HepG2 (cell line): ENCODE measurements around the gene NUDT6. TPM values are rescaled to one million over a fixed set of nuclear protein-coding genes. Genes with fewer than 3 reads are reported as not detected.

Experiments used
- ATAC-seq: fragments of 200-7000 bp; cut with Tn5 transposase; 3 replicates; pipeline ENCODE4 v1.9.1; 2020; ENCODE audit warnings: mild to moderate bottlenecking, moderate library complexity
- BruUV-seq: library from RNA; stranded (reverse); fragments of 400-500 nt; replicated peaks from 2 replicates; lab custom pipeline; 2021; lab: Mats Ljungman, UMichigan
- CTCF ChIA-PET: fragments of 300-600 bp; formaldehyde crosslinking; extraction: SDS; loops from one replicate; lab custom pipeline; 2021; ENCODE audit warnings: low total read pairs, inconsistent platforms, low intra/inter-chr PET ratio; lab: Yijun Ruan, JAX
- POLR2A ChIA-PET: fragments of 350-600 bp; sonication (Branson Sonifier 250); formaldehyde crosslinking; loops from one replicate; lab custom pipeline; 2020; ENCODE audit warnings: antibody characterized with exemption, inconsistent platforms; lab: Yijun Ruan, JAX
- DNase-seq: peaks from one replicate; pipeline ENCODE4 v3.0.0-alpha.2; 2015; ENCODE audit warnings: low spot score
- FAIRE-seq: peaks from 3 replicates; lab custom pipeline; 2011; peaks lifted over from hg19 to GRCh38; lab: Jason Lieb, UNC
- H2AFZ ChIP-seq: one replicate; pipeline ENCODE4 v1.6.1; 2011; ENCODE audit warnings: low read length, inconsistent platforms
- H3K27ac ChIP-seq: fragments of 300-600 bp; 3 replicates; pipeline ENCODE4 v1.8.0; 2011; ENCODE audit warnings: mixed run types, mild to moderate bottlenecking, mixed read lengths, low read length, inconsistent platforms; ENCODE audit not compliant: insufficient read depth; ENCODE audit errors: extremely low read length
- H3K27me3 ChIP-seq, 2 experiments: fragments of 200-600 bp in 1 of 2; 2 replicates in 1 of 2; 3 replicates in 1 of 2; pipeline versions ENCODE4 v1.6.0 to v1.8.0; 2011; ENCODE audit warnings: low read length in 2 of 2, mild to moderate bottlenecking in 2 of 2, moderate library complexity in 2 of 2, inconsistent platforms in 1 of 2; ENCODE audit not compliant: insufficient read depth in 2 of 2, control insufficient read depth in 1 of 2
- H3K36me3 ChIP-seq, 2 experiments: fragments of 200-600 bp in 1 of 2; replicated peaks in 1 of 2; 2 replicates in 1 of 2; 3 replicates in 1 of 2; pipeline versions ENCODE4 v1.5.1 to v1.8.0; 2011; ENCODE audit warnings: low read length in 2 of 2, inconsistent platforms in 1 of 2; ENCODE audit not compliant: insufficient read depth in 2 of 2, control insufficient read depth in 1 of 2
- H3K4me1 ChIP-seq: 2 replicates; pipeline ENCODE4 v1.5.1; 2012; ENCODE audit warnings: low read length, inconsistent platforms; ENCODE audit not compliant: insufficient read depth
- H3K4me2 ChIP-seq: 2 replicates; pipeline ENCODE4 v1.6.0; 2011; ENCODE audit warnings: low read depth, low read length, inconsistent platforms
- H3K4me3 ChIP-seq, 3 experiments: fragments of 200-600 bp in 1 of 3; sonication (generic), shearing (Covaris generic) in 1 of 3; replicated peaks in 1 of 3; 2 replicates each; pipeline ENCODE4 v1.5.1; 2011 to 2016; ENCODE audit warnings: low read length in 3 of 3, inconsistent platforms in 2 of 3, low read depth in 2 of 3, mild to moderate bottlenecking in 2 of 3, control low read depth in 1 of 3, mixed read lengths in 1 of 3; ENCODE audit not compliant: insufficient read depth in 1 of 3
- H3K79me2 ChIP-seq: one replicate; pipeline ENCODE4 v1.6.1; 2011; ENCODE audit warnings: low read length, inconsistent platforms; ENCODE audit not compliant: insufficient read depth
- H3K9ac ChIP-seq: 2 replicates; pipeline ENCODE4 v1.6.0; 2011; ENCODE audit warnings: mild to moderate bottlenecking, low read depth, low read length, inconsistent platforms; ENCODE audit not compliant: insufficient read depth
- H3K9me3 ChIP-seq: 2 replicates; pipeline ENCODE4 v1.5.1; 2012; ENCODE audit warnings: mild to moderate bottlenecking, low read length
- H4K20me1 ChIP-seq: 2 replicates; pipeline ENCODE4 v1.6.0; 2011; ENCODE audit warnings: inconsistent platforms, mild to moderate bottlenecking, low read length, moderate library complexity; ENCODE audit not compliant: insufficient read depth
- ARID2 ChIP-seq: sonication (generic); formaldehyde crosslinking; IDR thresholded peaks from 2 replicates; pipeline ENCODE4 v1.8.1; 2022; ENCODE audit warnings: mild to moderate bottlenecking, missing genetic modification reagents, borderline replicate concordance
- ATF1 ChIP-seq: IDR thresholded peaks from 2 replicates; pipeline ENCODE4 v1.6.1; 2016; ENCODE audit warnings: mild to moderate bottlenecking, control low read depth
- MAZ ChIP-seq, 2 experiments: sonication (generic) in 1 of 2; formaldehyde crosslinking in 1 of 2; IDR thresholded peaks; 2 replicates each; pipeline versions ENCODE4 v1.5.0 to v1.6.1; 2012 to 2020; ENCODE audit warnings: low read depth in 2 of 2, mild to moderate bottlenecking in 2 of 2, borderline replicate concordance in 1 of 2, improper control_type of control experiment in 1 of 2, low read length in 1 of 2, missing genetic modification reagents in 1 of 2, moderate library complexity in 1 of 2
- MXD3 ChIP-seq: IDR thresholded peaks from 2 replicates; pipeline ENCODE4 v1.6.1; 2016; ENCODE audit warnings: mild to moderate bottlenecking, missing biosample characterization, missing genetic modification reagents
- NPAS2 ChIP-seq: sonication (generic); formaldehyde crosslinking; IDR thresholded peaks from 2 replicates; pipeline ENCODE4 v1.8.0; 2022; ENCODE audit warnings: mild to moderate bottlenecking, missing genetic modification reagents, borderline replicate concordance
- PCBP1 ChIP-seq: fragments of 200-400 bp; formaldehyde crosslinking; IDR thresholded peaks from 2 replicates; pipeline ENCODE4 v1.6.1; 2017; ENCODE audit warnings: mild to moderate bottlenecking, low read depth, low read length, borderline replicate concordance
- REPIN1 ChIP-seq: sonication (generic); formaldehyde crosslinking; IDR thresholded peaks from 2 replicates; pipeline ENCODE4 v1.8.0; 2022; ENCODE audit warnings: missing genetic modification reagents, low read depth, mild to moderate bottlenecking, borderline replicate concordance
- ZNF256 ChIP-seq: sonication (generic); formaldehyde crosslinking; conservative IDR thresholded peaks from 2 replicates; pipeline ENCODE4 v1.4.0; 2020; ENCODE audit warnings: missing genetic modification reagents
- ZNF558 ChIP-seq: sonication (generic); formaldehyde crosslinking; IDR thresholded peaks from 2 replicates; pipeline ENCODE4 v1.9.0; 2022; ENCODE audit warnings: mild to moderate bottlenecking, missing genetic modification reagents, borderline replicate concordance
- ZNF605 ChIP-seq: sonication (generic); formaldehyde crosslinking; IDR thresholded peaks from 2 replicates; pipeline ENCODE4 v1.8.0; 2022; ENCODE audit warnings: mild to moderate bottlenecking, missing genetic modification reagents
- ZZZ3 ChIP-seq: sonication (generic); formaldehyde crosslinking; IDR thresholded peaks from 2 replicates; pipeline ENCODE4 v1.4.0; 2020; ENCODE audit warnings: missing genetic modification reagents, mild to moderate bottlenecking, borderline replicate concordance
- WGBS: methylation state at CpG from one replicate; pipeline ENCODE4 v1.1.6; 2017; ENCODE audit warnings: low lambda C conversion rate; 5-methylcytosine and 5-hydroxymethylcytosine counted together
- in situ Hi-C: cut with HindIII; loops from 2 replicates; pipeline ENCODE4 v1.10.0; 2017; ENCODE audit warnings: low pct_unique_long_range_greater_than_20kb; ENCODE audit not compliant: extremely low pct_ligation_motif_present
- intact Hi-C: fragments of 100-400 bp; cut with micrococcal nuclease; formaldehyde crosslinking; loops from one replicate; pipeline ENCODE4 v1.10.0; 2022; ENCODE audit not compliant: unreplicated experiment
- polyA plus RNA-seq, 8 experiments: library from polyadenylated mRNA; depleted of rRNA in 3 of 8; stranded (reverse) in 7 of 8; unstranded in 1 of 8; fragments of >200 nt; fragmentation: Illumina TruSeq in 4 of 8; extraction: Trizol in 4 of 8; gene quantifications; 2 replicates each; pipeline versions ENCODE4 v1.2.1 to v1.2.3, GENCODE V29; 2011 to 2016; ENCODE audit warnings: low read depth in 4 of 8, missing spikeins in 1 of 8, mixed read lengths in 1 of 8; ENCODE audit not compliant: insufficient read depth in 1 of 8
- total RNA-seq, 5 experiments: library from RNA; depleted of rRNA; stranded (reverse); fragments of >200 nt; fragmentation: Illumina TruSeq; extraction: Trizol; gene quantifications; 2 replicates each; pipeline ENCODE4 v1.2.3, GENCODE V29; 2016; ENCODE audit warnings: low read depth in 1 of 5

NUDT6 gene
- total and polyA plus RNA-seq, 2 of the 13 experiments (the other 11 are each of a cell fraction or from before 2014, with no cell fraction given): 4.8 to 8.3 TPM

- TF ChIP-seq ZNF605 (CRISPR knock-in tag): no peak
- no peak for TF ChIP-seq ZZZ3 (CRISPR knock-in tag)
- TF ChIP-seq ZNF558 (CRISPR knock-in tag): no peak
- TF ChIP-seq ATF1 (CRISPR knock-in tag): no peak
- no peak for TF ChIP-seq MAZ (IDR thresholded peaks at IDR 0.05; ENCODE audit: borderline replicate concordance, low read depth, low read length)
- no peak for TF ChIP-seq MAZ (CRISPR knock-in tag; IDR thresholded peaks at IDR 0.05; ENCODE audit: low read depth)
- no peak for TF ChIP-seq REPIN1 (CRISPR knock-in tag)
- TF ChIP-seq ZNF256 (CRISPR knock-in tag): no peak
- no peak for TF ChIP-seq NPAS2 (CRISPR knock-in tag)
- TF ChIP-seq MXD3 (CRISPR knock-in tag): no peak
- no peak for TF ChIP-seq ARID2
- no peak for TF ChIP-seq PCBP1
- 0 out of 5 replicates have a peak, but pooled peaks cover 0 to 7% of the 10 kb centered on the region in 2 experiments for H3K36me3 ChIP-seq
- POLR2A ChIA-PET: no interaction called here
- no peak overlapping the region for H3K4me3 ChIP-seq
- no peaks in the 10 kb centered on the region for H3K9me3 ChIP-seq
- no peak for ATAC-seq
- CTCF ChIA-PET: no interaction called here
- in situ Hi-C loops (no loop called here), intact Hi-C loops (no loop called here)
- no peak for FAIRE-seq
- no peaks in the 10 kb centered on the region for H4K20me1 ChIP-seq
- no peaks in the 10 kb centered on the region for H3K4me1 ChIP-seq
- no peak for DNase-seq
- no peak overlapping the region for H3K4me2 ChIP-seq
- no peak overlapping the region for H2AFZ ChIP-seq
- no peaks in the 10 kb centered on the region for H3K79me2 ChIP-seq
- no peak overlapping the region for H3K27ac ChIP-seq
- 100% methylated on average over 3 of the region's 3 CpGs for WGBS
- no peak overlapping the region for H3K9ac ChIP-seq
- no TSS peak for BruUV-seq
- no peaks in the 10 kb centered on the region for H3K27me3 ChIP-seq
These were observed 27.6 kb downstream of the NUDT6 start for GRCh38 chr4:122894827-122895226.
